Hepatocyte (in vitro differentiated cells): Measurements from ENCODE around the gene BABAM1. TPM values are rescaled to one million over a fixed set of nuclear protein-coding genes. Genes with fewer than 3 reads are reported as not detected.

Experiments used
- DNase-seq: peaks from one replicate; pipeline ENCODE4 v3.0.0-alpha.2; 2016; ENCODE audit warnings: low spot score
- H2AFZ ChIP-seq: fragments of 200-600 bp; sonication (generic); 2 replicates; pipeline ENCODE4 v1.6.0; 2016; ENCODE audit warnings: antibody characterized with exemption, mild to moderate bottlenecking
- H3K27ac ChIP-seq: fragments of 200-600 bp; sonication (generic); 2 replicates; pipeline ENCODE4 v1.5.1; 2016; ENCODE audit warnings: mild to moderate bottlenecking
- H3K27me3 ChIP-seq: fragments of 200-600 bp; sonication (generic); 2 replicates; pipeline ENCODE4 v1.6.1; 2016
- H3K36me3 ChIP-seq: fragments of 200-600 bp; sonication (generic); replicated peaks from 2 replicates; pipeline ENCODE4 v1.5.1; 2016; ENCODE audit warnings: low read depth; ENCODE audit not compliant: insufficient read depth
- H3K4me1 ChIP-seq: fragments of 200-600 bp; sonication (generic); 2 replicates; pipeline ENCODE4 v1.5.1; 2016; ENCODE audit warnings: mild to moderate bottlenecking, moderate library complexity; ENCODE audit not compliant: insufficient read depth
- H3K4me2 ChIP-seq: fragments of 200-600 bp; sonication (generic); 2 replicates; pipeline ENCODE4 v1.6.0; 2016
- H3K4me3 ChIP-seq: fragments of 200-600 bp; sonication (generic); 2 replicates; pipeline ENCODE4 v1.5.1; 2016; ENCODE audit warnings: mild to moderate bottlenecking
- H3K79me2 ChIP-seq: fragments of 200-600 bp; sonication (generic); 2 replicates; pipeline ENCODE4 v1.6.0; 2017; ENCODE audit warnings: mild to moderate bottlenecking
- H3K9me2 ChIP-seq: fragments of 200-600 bp; sonication (generic); replicated peaks from 2 replicates; pipeline ENCODE4 v1.6.0; 2017; ENCODE audit warnings: mild to moderate bottlenecking; ENCODE audit not compliant: insufficient read depth
- H3K9me3 ChIP-seq: fragments of 200-600 bp; sonication (generic); 2 replicates; pipeline ENCODE4 v1.5.1; 2016; ENCODE audit warnings: low read depth, mild to moderate bottlenecking
- H4K20me1 ChIP-seq: fragments of 200-600 bp; sonication (generic); 2 replicates; pipeline ENCODE4 v1.6.0; 2016; ENCODE audit warnings: mild to moderate bottlenecking; ENCODE audit not compliant: insufficient read depth, poor library complexity, severe bottlenecking
- CTCF ChIP-seq: fragments of 200-600 bp; sonication (generic); IDR thresholded peaks from 2 replicates; pipeline ENCODE4 v1.5.1; 2016; ENCODE audit warnings: antibody characterized with exemption, mild to moderate bottlenecking; ENCODE audit not compliant: poor library complexity
- EZH2 ChIP-seq: fragments of 200-600 bp; sonication (generic); IDR thresholded peaks from 2 replicates; pipeline ENCODE4 v1.6.1; 2016; ENCODE audit warnings: antibody characterized with exemption, mild to moderate bottlenecking, borderline replicate concordance
- EZH2phosphoT487 ChIP-seq: fragments of 200-600 bp; sonication (generic); IDR thresholded peaks from one replicate; pipeline ENCODE4 v1.6.1; 2018; ENCODE audit warnings: antibody characterized with exemption, mild to moderate bottlenecking, low read depth, moderate library complexity; ENCODE audit not compliant: unreplicated experiment, severe bottlenecking
- WGBS: methylation state at CpG from one replicate; pipeline ENCODE4 v1.1.6; 2016; ENCODE audit warnings: low lambda C conversion rate; ENCODE audit errors: missing lambda C conversion rate; 5-methylcytosine and 5-hydroxymethylcytosine counted together
- polyA plus RNA-seq: library from polyadenylated mRNA; unstranded; fragments of >200 nt; fragmentation: Nextera tagmentation; extraction: Ambion mirVana; gene quantifications from 2 replicates; pipeline ENCODE4 v1.2.1, GENCODE V29; 2016
- total RNA-seq: library from RNA; depleted of rRNA; stranded (reverse); fragments of >200 nt; gene quantifications from 2 replicates; pipeline ENCODE4 v1.2.3, GENCODE V29; 2014

The BABAM1 gene
- total and polyA plus RNA-seq, 2 experiments from 2014 or later = 63.8 to 94.1 TPM

GRCh38 chr19:17225053-17225452 lies 42.2 kb upstream of the BABAM1 start:
- H3K4me2 ChIP-seq = no peak overlapping the region
- no peaks in the 10 kb centered on the region for H3K36me3 ChIP-seq
- no peak overlapping the region for H3K27ac ChIP-seq
- 98% methylated on average over 10 of the region's 10 CpGs for WGBS
- no peaks in the 10 kb centered on the region for H4K20me1 ChIP-seq
- no peak for DNase-seq
- H3K79me2 ChIP-seq = peaks cover 8% of the 10 kb centered on the region
- H3K27me3 ChIP-seq = no peaks in the 10 kb centered on the region
- H3K4me3 ChIP-seq = no peak overlapping the region
- peaks cover 10% of the 10 kb centered on the region for H3K4me1 ChIP-seq
- no peak for TF ChIP-seq CTCF
- no peaks in the 10 kb centered on the region for H3K9me3 ChIP-seq
- no peak overlapping the region for H2AFZ ChIP-seq
- H3K9me2 ChIP-seq = no peaks in the 10 kb centered on the region

GRCh38 chr19:17226002-17226933 lies 41.0 kb upstream of the BABAM1 start, which contains the start of gene OCEL1:
Gene OCEL1 (plus strand): TSS chr19:17226226. CDS start chr19:17226248, 22 bp downstream.
- 2% methylated on average over 70 of the region's 90 CpGs for WGBS
- no peaks in the 10 kb centered on the region for H3K27me3 ChIP-seq
- peak; percentile 99 for DNase-seq
- H3K27ac ChIP-seq = peak within 1 kb of the TSS; percentile 94
- peak within 1 kb of the TSS; percentile 94 for H2AFZ ChIP-seq
- H3K4me3 ChIP-seq = peak within 1 kb of the TSS; percentile 93
- H3K4me1 ChIP-seq = peaks cover 10% of the 10 kb centered on the region
- no peaks in the 10 kb centered on the region for H4K20me1 ChIP-seq
- no peaks in the 10 kb centered on the region for H3K9me2 ChIP-seq
- no peaks in the 10 kb centered on the region for H3K9me3 ChIP-seq
- H3K4me2 ChIP-seq = peak within 1 kb of the TSS; percentile 96
- peaks cover 10% of the 10 kb centered on the region for H3K79me2 ChIP-seq
- no peak for TF ChIP-seq CTCF
- no peak for TF ChIP-seq EZH2
- TF ChIP-seq EZH2phosphoT487 = no peak
- no peaks in the 10 kb centered on the region for H3K36me3 ChIP-seq

DNA sequence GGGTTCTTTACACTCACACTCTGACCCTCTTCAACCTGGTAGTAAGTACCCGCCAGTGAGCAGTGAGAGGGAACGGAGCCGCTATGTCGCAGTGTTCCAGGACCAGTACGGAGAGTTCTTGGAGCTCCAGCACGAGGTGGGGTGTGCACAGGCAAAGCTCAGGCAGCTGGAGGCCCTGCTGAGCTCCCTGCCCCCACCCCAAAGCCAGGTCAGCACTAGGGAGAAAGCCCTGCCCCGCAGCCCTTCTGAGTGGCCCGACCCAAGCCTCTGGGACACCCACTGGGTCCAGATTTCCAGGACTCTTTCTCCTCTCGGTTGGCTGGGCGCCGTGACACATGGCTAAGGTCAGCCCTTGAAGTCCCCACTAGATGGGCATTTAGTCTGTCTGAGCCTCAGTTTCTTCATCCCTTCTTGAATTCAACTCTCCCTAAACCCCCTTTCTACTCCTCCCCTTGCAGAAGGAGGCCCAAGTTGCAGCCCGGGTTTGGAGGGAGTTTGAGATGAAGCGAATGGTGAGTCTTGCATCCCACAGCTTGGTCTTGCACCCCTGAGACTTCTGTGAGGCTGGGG lies 39.4 kb upstream of the BABAM1 start:
- H3K4me1 ChIP-seq = peaks cover 10% of the 10 kb centered on the region
- no peaks in the 10 kb centered on the region for H3K36me3 ChIP-seq
- peaks cover 12% of the 10 kb centered on the region for H3K79me2 ChIP-seq
- no peaks in the 10 kb centered on the region for H3K9me2 ChIP-seq
- TF ChIP-seq CTCF (no peak), EZH2 (no peak), EZH2phosphoT487 (no peak)
- DNase-seq = peak; percentile 40
- H3K4me2 ChIP-seq = peak overlapping the region; percentile 96
- no peaks in the 10 kb centered on the region for H3K27me3 ChIP-seq
- WGBS = 59% methylated on average over 13 of the region's 13 CpGs
- no peaks in the 10 kb centered on the region for H3K9me3 ChIP-seq
- no peaks in the 10 kb centered on the region for H4K20me1 ChIP-seq
- H3K4me3 ChIP-seq = no peak overlapping the region
- H2AFZ ChIP-seq = no peak overlapping the region
- no peak overlapping the region for H3K27ac ChIP-seq
